Measurements from ENCODE around the gene RPL26.
"Not testable (repeated sequence)": the region's sequence is repeated elsewhere in the genome, so short reads cannot be mapped to it uniquely, and the experiment has no call there.

Gene RPL26

DNA sequence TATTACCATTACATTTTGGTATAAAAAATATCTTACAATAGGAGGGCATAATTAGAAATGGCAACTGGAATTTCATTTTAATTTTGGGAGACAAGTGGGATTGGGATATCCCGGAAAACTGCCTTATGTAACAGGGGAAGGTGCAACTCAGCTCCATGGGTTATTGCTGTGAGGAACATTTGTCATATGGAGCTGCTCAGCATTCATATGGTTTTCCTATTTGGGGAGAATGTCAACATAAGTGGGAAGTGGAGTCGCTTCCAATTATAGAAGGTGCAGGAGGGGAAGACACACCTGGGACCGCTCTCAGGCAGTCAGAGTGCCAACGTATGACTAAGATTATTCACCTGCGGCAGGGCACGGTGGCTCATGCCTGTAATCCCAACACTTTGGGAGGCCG, 32.7 kb downstream of the RPL26 start:
- Mint-ChIP-seq H3K27me3 (peaks cover 50% of the 10 kb centered on the region), H3K27ac (ENCODE audit: low read depth) (no peak overlapping the region), H3K4me3 (no peak overlapping the region), H3K36me3 (ENCODE audit: insufficient read depth) (no peaks in the 10 kb centered on the region), H3K4me1 (no peaks in the 10 kb centered on the region), H3K9me3 (no peaks in the 10 kb centered on the region)
- no peak for DNase-seq (ENCODE audit: low spot score in 2 of 2)
- ATAC-seq (replicated peaks; ENCODE audit: extremely low read depth, poor library complexity, severe bottlenecking), result no peak

DNA sequence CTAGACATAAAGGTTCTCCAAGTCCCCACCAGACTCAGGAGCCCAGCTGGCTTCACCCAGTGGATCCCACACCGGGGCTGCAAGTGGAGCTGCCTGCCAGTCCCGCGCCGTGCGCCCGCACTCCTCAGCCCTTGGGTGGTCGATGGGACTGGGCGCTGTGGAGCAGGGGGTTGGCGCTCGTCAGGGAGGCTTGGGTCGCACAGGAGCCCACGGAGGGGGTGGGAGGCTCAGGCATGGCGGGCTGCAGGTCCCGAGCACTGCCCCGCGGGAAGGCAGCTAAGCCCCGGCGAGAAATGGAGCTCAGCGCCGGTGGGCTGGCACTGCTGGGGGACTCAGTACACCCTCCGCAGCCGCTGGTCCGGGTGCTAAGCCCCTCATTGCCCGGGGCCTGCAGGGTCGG, 36.0 kb downstream of the RPL26 start:
- not testable (repeated sequence) for H3K27ac Mint-ChIP-seq (ENCODE audit: low read depth); H3K4me1 Mint-ChIP-seq; DNase-seq (ENCODE audit: low spot score in 2 of 2); H3K36me3 Mint-ChIP-seq (ENCODE audit: insufficient read depth); H3K9me3 Mint-ChIP-seq; ATAC-seq (replicated peaks; ENCODE audit: extremely low read depth, poor library complexity, severe bottlenecking); H3K4me3 Mint-ChIP-seq
- peaks cover 47% of the 10 kb centered on the region for H3K27me3 Mint-ChIP-seq

DNA sequence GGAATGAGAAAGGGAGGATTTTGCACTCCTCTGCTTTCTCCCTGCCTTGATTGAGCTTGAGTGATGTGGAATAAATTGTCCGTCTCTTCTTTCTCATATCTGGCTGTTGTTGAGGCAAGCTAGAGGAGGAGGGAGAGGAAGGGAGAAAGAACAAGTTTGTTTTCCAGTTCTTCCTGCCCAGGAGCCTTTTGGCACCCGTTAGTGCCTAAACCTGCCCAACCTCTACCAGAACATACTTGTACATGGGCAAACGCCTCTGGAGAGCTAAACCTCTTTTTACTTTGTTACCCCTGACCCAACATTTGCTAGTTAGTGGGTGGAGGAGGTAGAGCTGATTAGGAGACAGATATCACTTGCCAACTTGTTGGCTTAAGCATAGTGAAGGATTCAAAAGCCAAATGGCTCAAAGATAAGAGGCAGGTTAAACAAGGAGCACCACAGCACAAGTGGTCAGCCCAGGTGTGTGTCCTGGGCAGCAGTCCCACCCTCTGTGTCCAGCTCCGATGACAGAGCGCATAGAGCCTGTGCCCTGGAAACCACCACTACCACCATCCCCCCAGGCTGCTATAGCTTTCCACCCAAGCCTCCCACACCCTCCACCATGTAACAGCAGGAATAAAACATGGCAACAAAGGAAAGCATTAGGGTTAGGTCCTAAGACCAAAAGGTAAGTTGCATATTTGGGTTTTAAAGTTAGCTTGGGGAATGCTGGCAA, 36.9 kb downstream of the RPL26 start:
- Mint-ChIP-seq H3K9me3 (no peaks in the 10 kb centered on the region), H3K36me3 (ENCODE audit: insufficient read depth) (peaks cover 3% of the 10 kb centered on the region), H3K27ac (ENCODE audit: low read depth) (no peak overlapping the region), H3K4me1 (no peaks in the 10 kb centered on the region), H3K4me3 (no peak overlapping the region), H3K27me3 (peaks cover 47% of the 10 kb centered on the region)
- DNase-seq (ENCODE audit: low spot score in 2 of 2) (no peak), ATAC-seq (replicated peaks; ENCODE audit: extremely low read depth, poor library complexity, severe bottlenecking) (no peak)

DNA sequence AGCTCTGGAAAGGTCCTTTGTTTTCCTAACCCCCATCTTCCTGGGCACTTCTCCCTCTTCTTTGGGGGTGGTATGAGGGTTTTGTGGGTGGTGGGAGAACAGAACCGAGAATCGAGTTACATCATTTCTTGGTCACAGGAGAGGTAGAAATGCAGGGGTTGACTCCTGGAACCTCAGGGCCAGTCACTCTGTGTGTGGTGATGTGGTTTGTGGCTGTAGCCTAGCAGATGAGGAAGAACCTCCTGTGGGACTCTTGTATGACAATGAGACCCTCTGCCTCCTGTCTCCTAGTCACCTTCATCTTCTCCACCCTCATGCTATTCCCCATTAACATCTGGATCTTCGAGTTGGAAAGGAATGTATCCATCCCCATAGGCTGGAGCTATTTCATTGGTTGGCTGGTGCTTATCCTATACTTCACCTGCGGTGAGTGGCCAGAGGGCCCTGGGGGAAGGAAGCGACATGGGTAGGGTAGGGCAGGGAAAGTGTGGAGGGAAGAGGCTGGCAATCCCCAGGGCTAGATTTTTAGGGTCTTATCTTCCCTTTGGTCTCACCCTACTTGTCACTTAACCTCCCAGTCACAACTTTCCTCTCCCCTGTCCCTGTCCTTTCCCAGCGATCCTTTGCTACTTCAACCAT, 37.8 kb downstream of the RPL26 start:
- DNase-seq (ENCODE audit: low spot score in 2 of 2), result no peak
- Mint-ChIP-seq H3K4me1 (no peaks in the 10 kb centered on the region), H3K27ac (ENCODE audit: low read depth) (no peak overlapping the region), H3K4me3 (no peak overlapping the region), H3K9me3 (no peaks in the 10 kb centered on the region), H3K27me3 (peaks cover 41% of the 10 kb centered on the region), H3K36me3 (ENCODE audit: insufficient read depth) (peaks cover 3% of the 10 kb centered on the region)
- no peak for ATAC-seq (replicated peaks; ENCODE audit: extremely low read depth, poor library complexity, severe bottlenecking)

DNA sequence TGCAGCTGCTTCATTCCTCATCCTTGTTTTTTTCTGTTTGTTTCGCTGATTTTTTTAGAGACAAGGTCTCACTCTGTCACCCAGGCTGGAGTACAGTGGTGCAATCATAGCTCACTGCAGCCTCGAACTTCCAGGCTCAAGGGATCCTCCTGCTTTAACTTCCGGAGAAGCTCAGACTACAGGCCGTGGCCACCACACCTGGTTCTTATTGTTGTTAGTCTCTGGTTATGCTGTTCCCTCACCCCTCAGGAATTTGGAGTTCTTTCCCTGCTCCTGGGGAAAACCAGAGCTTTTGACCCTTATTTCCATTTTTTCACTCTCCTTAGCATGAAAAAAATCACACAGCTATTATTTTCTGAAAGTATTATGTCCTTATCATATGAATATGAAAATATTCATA, 41.5 kb downstream of the RPL26 start:
- no peak overlapping the region for H3K4me3 Mint-ChIP-seq
- ATAC-seq (replicated peaks; ENCODE audit: extremely low read depth, poor library complexity, severe bottlenecking) (no peak), DNase-seq (ENCODE audit: low spot score in 2 of 2) (no peak)
- H3K27me3 Mint-ChIP-seq, result peaks cover 18% of the 10 kb centered on the region
- no peaks in the 10 kb centered on the region for H3K9me3 Mint-ChIP-seq
- no peak overlapping the region for H3K27ac Mint-ChIP-seq (ENCODE audit: low read depth)
- H3K36me3 Mint-ChIP-seq (ENCODE audit: insufficient read depth), result peaks cover 6% of the 10 kb centered on the region
- peaks cover 9% of the 10 kb centered on the region for H3K4me1 Mint-ChIP-seq

DNA sequence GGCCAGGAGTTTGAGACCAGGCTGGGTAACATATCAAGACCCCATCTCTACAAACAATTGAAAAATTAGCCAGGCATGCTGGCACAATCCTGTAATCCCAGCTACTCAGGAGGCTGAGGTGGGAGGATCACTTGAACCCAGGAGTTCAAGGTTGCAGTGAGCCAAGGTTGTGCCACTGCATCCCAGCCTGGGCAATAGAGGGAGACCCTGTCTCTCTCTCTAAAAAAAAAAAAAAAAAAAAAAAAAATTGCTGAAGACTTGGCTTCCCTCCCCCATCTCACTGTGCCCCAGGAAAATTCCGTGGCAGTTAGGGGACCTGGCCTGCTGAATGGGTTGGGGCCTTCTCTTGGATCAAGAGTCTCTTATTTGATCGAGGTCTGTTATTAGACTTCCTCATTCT, 43.5 kb downstream of the RPL26 start, which contains the start of gene ODF4:
ODF4 (plus strand) TSS at position 301 of the 400 bp plus-strand sequence. CDS start 212 bp downstream, outside the sequence.
- H3K36me3 Mint-ChIP-seq (ENCODE audit: insufficient read depth), result peaks cover 3% of the 10 kb centered on the region
- H3K4me1 Mint-ChIP-seq, result peaks cover 9% of the 10 kb centered on the region
- ATAC-seq (replicated peaks; ENCODE audit: extremely low read depth, poor library complexity, severe bottlenecking) (no peak), DNase-seq (ENCODE audit: low spot score in 2 of 2) (no peak)
- H3K9me3 Mint-ChIP-seq, result no peaks in the 10 kb centered on the region
- peaks cover 13% of the 10 kb centered on the region for H3K27me3 Mint-ChIP-seq
- no peak within 1 kb of the TSS for H3K27ac Mint-ChIP-seq (ENCODE audit: low read depth)
- no peak within 1 kb of the TSS for H3K4me3 Mint-ChIP-seq

DNA sequence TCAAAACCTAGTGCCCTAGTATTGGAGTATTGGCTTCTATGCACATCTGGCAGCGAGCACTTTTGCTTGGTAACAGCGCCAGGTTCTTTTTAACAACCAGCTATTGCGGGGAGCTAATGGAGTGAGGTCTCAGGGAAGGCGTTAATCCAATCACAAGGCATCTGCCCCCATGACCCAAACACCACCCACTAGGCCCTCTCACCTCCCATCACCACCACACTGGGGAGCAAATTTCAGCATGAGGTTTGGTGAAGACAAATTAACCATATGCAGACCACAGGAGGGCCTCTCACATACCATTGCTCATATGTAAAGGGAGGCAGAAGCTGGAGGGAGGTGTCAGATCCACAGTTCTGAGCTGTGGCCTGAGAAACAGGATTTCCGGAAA, 44.2 kb downstream of the RPL26 start:
- DNase-seq (ENCODE audit: low spot score in 2 of 2) (no peak), ATAC-seq (replicated peaks; ENCODE audit: extremely low read depth, poor library complexity, severe bottlenecking) (no peak)
- peaks cover 3% of the 10 kb centered on the region for H3K36me3 Mint-ChIP-seq (ENCODE audit: insufficient read depth)
- H3K9me3 Mint-ChIP-seq, result no peaks in the 10 kb centered on the region
- H3K27ac Mint-ChIP-seq (ENCODE audit: low read depth), result no peak overlapping the region
- H3K27me3 Mint-ChIP-seq, result peaks cover 16% of the 10 kb centered on the region
- no peak overlapping the region for H3K4me3 Mint-ChIP-seq
- H3K4me1 Mint-ChIP-seq, result peaks cover 9% of the 10 kb centered on the region

DNA sequence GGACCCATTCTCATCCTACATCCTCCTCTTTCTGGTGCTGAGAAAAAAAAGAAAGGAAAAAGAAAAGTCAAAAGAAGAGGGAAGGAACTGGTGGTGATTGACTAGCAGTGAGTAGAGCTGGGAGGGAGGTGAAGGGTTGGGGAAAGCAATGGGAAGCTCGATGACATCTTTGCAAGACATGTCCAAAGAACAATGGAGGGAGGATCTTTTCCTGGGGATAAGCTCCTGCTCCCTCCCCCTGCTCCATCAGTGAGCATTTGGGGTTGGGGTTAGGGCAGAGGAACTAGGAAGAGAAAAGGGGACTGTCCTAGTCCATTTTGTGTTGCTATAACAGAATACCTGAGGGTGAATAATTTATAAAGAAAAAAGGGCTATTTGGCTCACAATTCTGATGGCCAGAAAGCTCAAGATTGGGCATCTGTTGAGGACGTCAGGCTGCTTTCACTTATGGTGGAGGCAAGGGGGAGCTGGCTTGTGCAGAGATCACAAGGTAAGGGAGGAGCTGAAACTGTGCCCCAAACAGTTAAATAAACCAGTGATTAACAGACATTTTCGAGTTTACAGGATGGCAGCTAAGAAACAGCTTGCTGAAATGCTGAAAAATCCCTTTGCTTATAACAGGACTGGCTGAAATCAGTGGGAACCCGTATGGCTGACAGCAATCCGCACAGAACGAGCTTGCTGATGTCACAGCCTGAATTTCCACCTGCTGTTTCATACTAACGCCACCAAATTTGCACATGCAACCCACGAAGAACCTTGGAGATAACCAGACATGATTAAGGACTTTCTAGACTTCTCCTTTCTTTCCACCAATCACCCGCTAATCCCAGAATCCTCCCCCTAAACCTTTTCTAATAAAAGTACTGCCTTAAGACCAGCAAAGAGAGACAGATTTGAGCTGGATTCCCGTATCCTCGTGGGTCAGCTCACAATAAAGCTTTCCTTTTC, 44.9 kb downstream of the RPL26 start:
- Mint-ChIP-seq H3K27ac (ENCODE audit: low read depth) (no peak overlapping the region), H3K4me1 (peaks cover 9% of the 10 kb centered on the region), H3K36me3 (ENCODE audit: insufficient read depth) (peaks cover 3% of the 10 kb centered on the region), H3K4me3 (no peak overlapping the region), H3K27me3 (peaks cover 23% of the 10 kb centered on the region), H3K9me3 (no peaks in the 10 kb centered on the region)
- DNase-seq (ENCODE audit: low spot score in 2 of 2) (no peak), ATAC-seq (replicated peaks; ENCODE audit: extremely low read depth, poor library complexity, severe bottlenecking) (no peak)

DNA sequence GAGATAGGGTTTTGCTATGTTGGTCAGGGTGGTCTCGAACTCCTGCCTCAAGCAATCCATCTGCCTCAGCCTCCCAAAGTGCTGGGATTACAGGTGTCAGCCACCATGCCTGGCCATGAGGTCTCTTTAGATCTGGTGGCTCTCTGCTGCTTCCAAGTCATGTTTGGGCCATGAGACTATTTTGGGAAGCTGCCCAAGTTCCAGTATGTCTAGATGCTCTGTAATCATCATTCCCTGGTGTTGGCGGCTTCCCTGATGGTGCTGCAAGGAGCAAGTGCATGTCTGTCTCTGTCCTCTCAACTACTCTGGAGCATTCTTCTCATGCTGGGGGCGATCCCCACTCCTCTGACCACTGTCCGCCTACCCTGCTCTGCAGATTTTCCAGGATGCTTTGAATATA, 49.7 kb downstream of the RPL26 start:
- ATAC-seq (replicated peaks; ENCODE audit: extremely low read depth, poor library complexity, severe bottlenecking) (no peak), DNase-seq (ENCODE audit: low spot score in 2 of 2) (no peak)
- peaks cover 5% of the 10 kb centered on the region for H3K4me1 Mint-ChIP-seq
- peaks cover 3% of the 10 kb centered on the region for H3K36me3 Mint-ChIP-seq (ENCODE audit: insufficient read depth)
- no peak overlapping the region for H3K4me3 Mint-ChIP-seq
- H3K9me3 Mint-ChIP-seq, result no peaks in the 10 kb centered on the region
- H3K27ac Mint-ChIP-seq (ENCODE audit: low read depth), result no peak overlapping the region
- H3K27me3 Mint-ChIP-seq, result peaks cover 40% of the 10 kb centered on the region

DNA sequence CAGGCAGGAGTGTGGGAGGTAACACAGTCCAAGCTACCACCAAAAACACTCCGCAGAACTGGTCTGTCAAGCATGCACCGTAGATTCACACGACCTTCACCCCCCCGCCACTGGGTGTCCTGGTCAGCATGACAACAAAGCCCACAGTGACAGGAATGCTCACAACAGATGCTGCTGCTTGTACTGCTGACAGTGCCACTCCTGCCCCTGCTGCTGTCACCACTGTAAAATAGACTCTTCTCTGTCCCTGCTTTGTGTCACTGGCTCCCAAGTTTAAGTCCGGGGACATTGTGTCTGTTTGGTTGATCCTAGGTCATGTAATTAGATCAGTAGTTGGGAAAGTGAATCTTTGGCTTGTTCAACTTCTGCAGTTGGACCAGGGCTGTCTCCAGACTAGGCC, 50.3 kb downstream of the RPL26 start:
- peaks cover 44% of the 10 kb centered on the region for H3K27me3 Mint-ChIP-seq
- DNase-seq (ENCODE audit: low spot score in 2 of 2) (no peak), ATAC-seq (replicated peaks; ENCODE audit: extremely low read depth, poor library complexity, severe bottlenecking) (no peak)
- H3K9me3 Mint-ChIP-seq, result no peaks in the 10 kb centered on the region
- H3K36me3 Mint-ChIP-seq (ENCODE audit: insufficient read depth), result peaks cover 4% of the 10 kb centered on the region
- no peak overlapping the region for H3K27ac Mint-ChIP-seq (ENCODE audit: low read depth)
- H3K4me3 Mint-ChIP-seq, result no peak overlapping the region
- H3K4me1 Mint-ChIP-seq, result no peaks in the 10 kb centered on the region

DNA sequence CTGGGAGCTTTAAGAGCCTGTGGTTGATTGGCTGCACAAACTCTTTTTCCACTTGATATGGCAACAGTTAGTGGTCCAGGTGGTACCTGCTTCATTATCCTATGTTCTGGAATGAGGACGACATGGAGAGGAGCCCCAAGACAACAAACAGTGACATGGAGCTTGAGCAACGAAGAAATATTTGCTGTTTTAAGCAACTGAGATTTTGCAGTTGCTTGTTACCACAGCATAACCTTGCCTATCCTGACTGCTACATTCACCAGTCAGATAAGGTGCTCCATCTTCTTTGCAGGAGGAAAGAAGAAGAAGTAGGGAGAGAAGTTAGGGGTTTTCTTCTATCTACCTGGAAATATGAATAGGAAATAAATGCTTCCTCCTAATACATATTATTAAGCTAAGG, 50.9 kb downstream of the RPL26 start:
- H3K36me3 Mint-ChIP-seq (ENCODE audit: insufficient read depth), result peaks cover 4% of the 10 kb centered on the region
- ATAC-seq (replicated peaks; ENCODE audit: extremely low read depth, poor library complexity, severe bottlenecking), result no peak

More for the DNA sequence above, 50.9 kb downstream of the RPL26 start:
- Mint-ChIP-seq H3K27ac (ENCODE audit: low read depth) (no peak overlapping the region), H3K27me3 (peaks cover 50% of the 10 kb centered on the region), H3K4me1 (no peaks in the 10 kb centered on the region), H3K4me3 (no peak overlapping the region), H3K9me3 (no peaks in the 10 kb centered on the region)
- DNase-seq (ENCODE audit: low spot score in 2 of 2), result no peak

All from central memory CD8-positive, alpha-beta T cell (primary cell).